Parathyroid adenoma (tissue), 2 donors: ENCODE measurements around the gene GDF9.

Source experiments
- H2AFZ ChIP-seq: fragments of 300-600 bp; sonication (generic); one replicate; pipeline ENCODE4 v1.7.0; 2017; ENCODE audit warnings: antibody characterized with exemption, mild to moderate bottlenecking
- H3K27ac ChIP-seq: fragments of 300-600 bp; sonication (generic); one replicate; pipeline ENCODE4 v1.7.0; 2017
- H3K27me3 ChIP-seq: fragments of 300-600 bp; sonication (generic); one replicate; pipeline ENCODE4 v1.7.0; 2017; ENCODE audit warnings: low read length; ENCODE audit not compliant: control insufficient read depth, insufficient read depth
- H3K36me3 ChIP-seq: fragments of 300-600 bp; sonication (generic); one replicate; pipeline ENCODE4 v1.7.0; 2017; ENCODE audit warnings: low read length; ENCODE audit not compliant: control insufficient read depth, insufficient read depth
- H3K4me1 ChIP-seq: fragments of 300-600 bp; sonication (generic); one replicate; pipeline ENCODE4 v1.7.0; 2017; ENCODE audit warnings: control low read depth
- H3K4me2 ChIP-seq: fragments of 300-600 bp; sonication (generic); one replicate; pipeline ENCODE4 v1.7.0; 2017; ENCODE audit warnings: low read length
- H3K4me3 ChIP-seq: fragments of 300-600 bp; sonication (generic); one replicate; pipeline ENCODE4 v1.7.0; 2017; ENCODE audit warnings: low read depth, low read length
- H3K79me2 ChIP-seq: fragments of 300-600 bp; sonication (generic); one replicate; pipeline ENCODE4 v1.7.0; 2017; ENCODE audit warnings: control low read depth
- H3K9ac ChIP-seq: fragments of 300-600 bp; sonication (generic); one replicate; pipeline ENCODE4 v1.7.0; 2017; ENCODE audit warnings: mild to moderate bottlenecking
- H3K9me3 ChIP-seq: fragments of 300-600 bp; sonication (generic); one replicate; pipeline ENCODE4 v1.7.0; 2017; ENCODE audit warnings: low read length; ENCODE audit not compliant: control insufficient read depth
- CTCF ChIP-seq: fragments of 300-600 bp; sonication (generic); IDR thresholded peaks from one replicate; pipeline ENCODE4 v1.7.0; 2017; ENCODE audit warnings: antibody characterized with exemption, mild to moderate bottlenecking
- donor health status: primary hyperparathyroidism.

GDF9 gene, protein sequence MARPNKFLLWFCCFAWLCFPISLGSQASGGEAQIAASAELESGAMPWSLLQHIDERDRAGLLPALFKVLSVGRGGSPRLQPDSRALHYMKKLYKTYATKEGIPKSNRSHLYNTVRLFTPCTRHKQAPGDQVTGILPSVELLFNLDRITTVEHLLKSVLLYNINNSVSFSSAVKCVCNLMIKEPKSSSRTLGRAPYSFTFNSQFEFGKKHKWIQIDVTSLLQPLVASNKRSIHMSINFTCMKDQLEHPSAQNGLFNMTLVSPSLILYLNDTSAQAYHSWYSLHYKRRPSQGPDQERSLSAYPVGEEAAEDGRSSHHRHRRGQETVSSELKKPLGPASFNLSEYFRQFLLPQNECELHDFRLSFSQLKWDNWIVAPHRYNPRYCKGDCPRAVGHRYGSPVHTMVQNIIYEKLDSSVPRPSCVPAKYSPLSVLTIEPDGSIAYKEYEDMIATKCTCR

GRCh38 chr5:132866342-132867045, at the start of gene GDF9, which contains the start of gene UQCRQ:
Gene GDF9, minus strand, starts transcription at chr5:132866469. Its CDS starts 1,936 bp downstream, at chr5:132864533.
Gene UQCRQ, plus strand, starts transcription at chr5:132866642. Its CDS starts 240 bp downstream, at chr5:132866882.
- Histone ChIP-seq H3K36me3 (no peaks in the 10 kb centered on the region), H3K27me3 (no peaks in the 10 kb centered on the region), H3K9ac (peak within 1 kb of the TSS; percentile 56), H3K27ac (peak within 1 kb of the TSS; percentile 90), H3K79me2 (no peaks in the 10 kb centered on the region), H3K4me2 (peak within 1 kb of the TSS; percentile 83), H2AFZ (peak within 1 kb of the TSS; percentile 100), H3K4me1 (peaks cover 7% of the 10 kb centered on the region), H3K9me3 (no peaks in the 10 kb centered on the region), H3K4me3 (peak within 1 kb of the TSS; percentile 98)
- TF ChIP-seq CTCF, result peak; percentile 37

DNA sequence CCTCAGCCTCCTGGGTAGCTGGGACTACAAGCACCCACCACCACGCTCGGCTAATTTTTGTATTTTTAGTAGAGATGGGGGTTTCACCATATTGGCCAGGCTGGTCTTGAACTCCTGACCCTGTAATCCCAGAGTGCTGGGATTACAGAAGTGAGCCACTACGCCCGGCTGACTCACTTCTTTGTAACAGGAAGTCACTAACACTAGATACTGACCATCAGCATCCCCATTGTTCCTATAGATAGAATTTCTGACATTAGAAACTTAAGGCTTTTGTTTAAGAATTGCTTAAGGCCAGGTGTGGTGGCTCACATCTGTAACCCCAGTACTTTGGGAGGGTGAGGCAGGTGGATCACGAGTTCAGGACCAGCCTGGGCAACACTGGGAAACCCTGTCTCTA, 49.4 kb upstream of the GDF9 start:
- no peak for TF ChIP-seq CTCF
- Histone ChIP-seq H3K4me2 (no peak overlapping the region), H3K79me2 (peaks cover 47% of the 10 kb centered on the region), H3K27ac (no peak overlapping the region), H3K4me1 (no peaks in the 10 kb centered on the region), H3K36me3 (no peaks in the 10 kb centered on the region), H3K9me3 (no peaks in the 10 kb centered on the region), H2AFZ (no peak overlapping the region), H3K4me3 (no peak overlapping the region), H3K9ac (no peak overlapping the region), H3K27me3 (no peaks in the 10 kb centered on the region)

DNA sequence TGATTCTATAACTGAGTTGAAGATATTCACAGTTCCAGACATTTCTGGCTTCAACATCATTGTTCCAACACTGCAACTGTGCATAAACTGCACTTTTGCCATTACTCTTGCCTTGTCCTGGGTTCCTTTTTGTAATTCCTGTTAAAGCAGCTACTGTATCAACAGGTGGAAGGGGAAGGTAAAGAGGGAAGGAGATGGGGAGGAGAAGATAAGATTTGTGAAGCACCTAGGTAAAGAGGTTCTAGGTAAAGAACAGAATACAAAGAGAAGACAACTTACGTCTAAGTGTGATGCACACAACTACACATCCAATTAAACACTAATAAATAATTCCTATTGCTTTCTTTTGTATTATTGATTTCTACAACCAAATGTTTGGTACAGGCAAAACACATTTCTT, 43.4 kb upstream of the GDF9 start:
- Histone ChIP-seq H3K27me3 (no peaks in the 10 kb centered on the region), H3K4me2 (no peak overlapping the region), H2AFZ (no peak overlapping the region), H3K4me3 (no peak overlapping the region), H3K79me2 (peaks cover 31% of the 10 kb centered on the region), H3K36me3 (no peaks in the 10 kb centered on the region), H3K9ac (no peak overlapping the region), H3K27ac (no peak overlapping the region), H3K4me1 (no peaks in the 10 kb centered on the region), H3K9me3 (no peaks in the 10 kb centered on the region)
- no peak for TF ChIP-seq CTCF

DNA sequence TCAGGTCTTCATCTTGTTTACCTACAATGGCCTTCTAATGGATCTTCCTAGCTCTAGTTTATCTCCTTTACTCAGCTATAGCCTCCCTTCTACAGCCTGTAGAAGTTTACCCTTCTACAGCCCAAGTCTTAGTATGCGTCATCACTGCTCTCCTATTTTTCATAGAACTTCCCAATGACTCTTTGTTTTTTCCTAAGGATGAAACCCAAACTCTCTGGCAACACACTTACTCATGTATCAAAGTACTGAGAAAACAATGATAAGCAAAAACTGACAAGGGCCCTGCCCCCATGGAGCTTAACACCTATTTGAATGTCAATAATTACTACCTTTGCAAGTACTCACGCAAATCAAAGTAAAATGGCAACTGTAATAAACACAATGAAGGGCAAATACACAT, 40.9 kb upstream of the GDF9 start:
- no peak overlapping the region for H3K27ac ChIP-seq
- H3K9me3 ChIP-seq, result no peaks in the 10 kb centered on the region
- H3K79me2 ChIP-seq, result peaks cover 29% of the 10 kb centered on the region
- no peaks in the 10 kb centered on the region for H3K4me1 ChIP-seq
- no peaks in the 10 kb centered on the region for H3K27me3 ChIP-seq
- H3K9ac ChIP-seq, result no peak overlapping the region
- no peak overlapping the region for H3K4me2 ChIP-seq
- no peak overlapping the region for H2AFZ ChIP-seq
- no peak overlapping the region for H3K4me3 ChIP-seq
- no peaks in the 10 kb centered on the region for H3K36me3 ChIP-seq
- no peak for TF ChIP-seq CTCF
